Measurements from ENCODE around the gene ALDH16A1.

DNA sequence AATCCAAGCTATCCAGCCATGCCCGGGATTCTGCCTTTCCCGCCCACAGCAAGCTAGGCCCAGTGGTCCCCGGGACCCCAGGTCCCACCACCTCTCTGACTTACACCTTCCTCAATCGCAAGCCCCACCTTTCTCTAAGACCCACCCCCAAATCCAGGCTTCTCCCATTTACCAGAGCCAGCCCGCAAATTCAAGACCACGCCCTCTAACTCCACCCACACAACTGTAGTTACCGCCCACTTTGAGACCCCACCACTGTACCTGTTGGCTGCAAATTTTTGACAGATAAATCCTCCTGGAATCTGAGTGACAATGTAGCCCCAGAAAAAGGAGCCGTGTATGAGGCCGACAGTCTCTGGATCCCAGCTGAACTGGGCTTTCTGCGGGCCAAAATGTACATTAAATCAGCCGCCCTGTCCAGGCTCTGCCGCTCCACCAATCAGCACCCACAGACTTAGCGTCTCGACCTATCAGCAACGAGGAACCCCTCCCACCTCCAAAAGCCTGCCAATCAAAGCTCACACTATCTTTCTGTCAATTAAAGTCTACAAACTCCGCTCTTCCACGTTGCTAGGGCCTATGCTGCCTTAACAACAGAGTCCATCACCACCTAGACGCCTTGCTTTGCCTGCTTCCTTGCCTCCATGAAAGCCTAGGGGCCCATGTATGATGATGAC, 18.0 kb upstream of the ALDH16A1 start:
- TF ChIP-seq, protein P1, sequence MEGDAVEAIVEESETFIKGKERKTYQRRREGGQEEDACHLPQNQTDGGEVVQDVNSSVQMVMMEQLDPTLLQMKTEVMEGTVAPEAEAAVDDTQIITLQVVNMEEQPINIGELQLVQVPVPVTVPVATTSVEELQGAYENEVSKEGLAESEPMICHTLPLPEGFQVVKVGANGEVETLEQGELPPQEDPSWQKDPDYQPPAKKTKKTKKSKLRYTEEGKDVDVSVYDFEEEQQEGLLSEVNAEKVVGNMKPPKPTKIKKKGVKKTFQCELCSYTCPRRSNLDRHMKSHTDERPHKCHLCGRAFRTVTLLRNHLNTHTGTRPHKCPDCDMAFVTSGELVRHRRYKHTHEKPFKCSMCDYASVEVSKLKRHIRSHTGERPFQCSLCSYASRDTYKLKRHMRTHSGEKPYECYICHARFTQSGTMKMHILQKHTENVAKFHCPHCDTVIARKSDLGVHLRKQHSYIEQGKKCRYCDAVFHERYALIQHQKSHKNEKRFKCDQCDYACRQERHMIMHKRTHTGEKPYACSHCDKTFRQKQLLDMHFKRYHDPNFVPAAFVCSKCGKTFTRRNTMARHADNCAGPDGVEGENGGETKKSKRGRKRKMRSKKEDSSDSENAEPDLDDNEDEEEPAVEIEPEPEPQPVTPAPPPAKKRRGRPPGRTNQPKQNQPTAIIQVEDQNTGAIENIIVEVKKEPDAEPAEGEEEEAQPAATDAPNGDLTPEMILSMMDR (IDR thresholded peaks at IDR 0.05; ENCODE audit: poor library complexity) = no peak
- TF ChIP-seq EZH2 (IDR thresholded peaks at IDR 0.05; ENCODE audit: borderline replicate concordance) = no peak
